H7 (cell line): ENCODE data around the gene HERC3. TPM values are rescaled to one million over a fixed set of nuclear protein-coding genes. Genes with fewer than 3 reads are reported as not detected.

Experiments used
- DNase-seq: peaks from one replicate; pipeline ENCODE4 v3.0.0; 2012
- H3K27me3 ChIP-seq: 2 replicates; pipeline ENCODE4 v1.6.0; 2011; ENCODE audit warnings: mild to moderate bottlenecking, low read length; ENCODE audit not compliant: control insufficient read depth, insufficient read depth
- H3K36me3 ChIP-seq: replicated peaks from 2 replicates; pipeline ENCODE4 v1.5.1; 2011; ENCODE audit warnings: low read length; ENCODE audit not compliant: control insufficient read depth, insufficient read depth
- H3K4me3 ChIP-seq: 2 replicates; pipeline ENCODE4 v1.5.1; 2011; ENCODE audit warnings: low read depth, mild to moderate bottlenecking, control low read depth, low read length, moderate library complexity; ENCODE audit not compliant: insufficient read depth
- total RNA-seq: library from RNA; depleted of rRNA; stranded (reverse); fragments of >200 nt; shearing (Covaris generic); gene quantifications from 2 replicates; pipeline ENCODE4 v1.2.3, GENCODE V29; 2014

The HERC3 gene
- total RNA-seq, 1 experiment from 2014 or later = 2.0 TPM

- no peaks in the 10 kb centered on the region for H3K36me3 ChIP-seq
- H3K27me3 ChIP-seq = no peaks in the 10 kb centered on the region
- H3K4me3 ChIP-seq = no peak overlapping the region
- no peak for DNase-seq
Measured at GRCh38 chr4:88659890-88660208, 67.6 kb downstream of the HERC3 start.

- no peaks in the 10 kb centered on the region for H3K27me3 ChIP-seq
- no peaks in the 10 kb centered on the region for H3K36me3 ChIP-seq
- no peak for DNase-seq
- H3K4me3 ChIP-seq = no peak overlapping the region
Measured at GRCh38 chr4:88660446-88661294, 68.4 kb downstream of the HERC3 start.

GRCh38 chr4:88661739-88662138, 69.5 kb downstream of the HERC3 start:
- Histone ChIP-seq H3K36me3 (no peaks in the 10 kb centered on the region), H3K27me3 (no peaks in the 10 kb centered on the region), H3K4me3 (no peak overlapping the region)
- DNase-seq = no peak

GRCh38 chr4:88672987-88673386, 80.7 kb downstream of the HERC3 start:
- peak; percentile 10 for DNase-seq
- H3K27me3 ChIP-seq = no peaks in the 10 kb centered on the region
- no peak overlapping the region for H3K4me3 ChIP-seq
- no peaks in the 10 kb centered on the region for H3K36me3 ChIP-seq

GRCh38 chr4:88673886-88674285, 81.6 kb downstream of the HERC3 start:
- Histone ChIP-seq H3K27me3 (no peaks in the 10 kb centered on the region), H3K4me3 (no peak overlapping the region), H3K36me3 (no peaks in the 10 kb centered on the region)
- no peak for DNase-seq

GRCh38 chr4:88674565-88674964, 82.3 kb downstream of the HERC3 start:
- no peak for DNase-seq

GRCh38 chr4:88674979-88675378, 82.7 kb downstream of the HERC3 start:
- Histone ChIP-seq H3K27me3 (no peaks in the 10 kb centered on the region), H3K36me3 (no peaks in the 10 kb centered on the region), H3K4me3 (no peak overlapping the region)
- no peak for DNase-seq

More at GRCh38 chr4:88674565-88674964, 82.3 kb downstream of the HERC3 start:
- Histone ChIP-seq H3K36me3 (no peaks in the 10 kb centered on the region), H3K4me3 (no peak overlapping the region), H3K27me3 (no peaks in the 10 kb centered on the region)

- Histone ChIP-seq H3K27me3 (no peaks in the 10 kb centered on the region), H3K4me3 (no peak overlapping the region)
- DNase-seq = no peak
Measured at GRCh38 chr4:88675543-88675942, 83.3 kb downstream of the HERC3 start.

GRCh38 chr4:88681209-88681608, 88.9 kb downstream of the HERC3 start:
- DNase-seq = no peak
- Histone ChIP-seq H3K27me3 (no peaks in the 10 kb centered on the region), H3K36me3 (no peaks in the 10 kb centered on the region), H3K4me3 (no peak overlapping the region)

More at GRCh38 chr4:88675543-88675942, 83.3 kb downstream of the HERC3 start:
- H3K36me3 ChIP-seq = no peaks in the 10 kb centered on the region

- Histone ChIP-seq H3K27me3 (no peaks in the 10 kb centered on the region), H3K36me3 (no peaks in the 10 kb centered on the region), H3K4me3 (no peak overlapping the region)
- no peak for DNase-seq
Measured at GRCh38 chr4:88690355-88690754, 98.1 kb downstream of the HERC3 start.

- Histone ChIP-seq H3K4me3 (no peak overlapping the region), H3K27me3 (no peaks in the 10 kb centered on the region; the same call in 1 of the 2 replicates), H3K36me3 (no peaks in the 10 kb centered on the region)
- DNase-seq = no peak
Measured at GRCh38 chr4:88693792-88694191, 101.5 kb downstream of the HERC3 start.

- no peaks in the 10 kb centered on the region; the same call in 1 of the 2 replicates for H3K27me3 ChIP-seq
- H3K36me3 ChIP-seq = no peaks in the 10 kb centered on the region
- DNase-seq = no peak
- H3K4me3 ChIP-seq = no peak overlapping the region
Measured at GRCh38 chr4:88696630-88697029, 104.3 kb downstream of the HERC3 start.

GRCh38 chr4:88697141-88697540, 104.9 kb downstream of the HERC3 start:
- Histone ChIP-seq H3K27me3 (no peaks in the 10 kb centered on the region; the same call in 1 of the 2 replicates), H3K4me3 (peak overlapping the region; percentile 43; the same call in 1 of the 2 replicates), H3K36me3 (no peaks in the 10 kb centered on the region)
- peak; percentile 28 for DNase-seq

- Histone ChIP-seq H3K4me3 (peak within 1 kb of the TSS; percentile 43; the same call in 1 of the 2 replicates), H3K27me3 (no peaks in the 10 kb centered on the region; the same call in 1 of the 2 replicates), H3K36me3 (no peaks in the 10 kb centered on the region)
- DNase-seq = peak; percentile 58
Measured at GRCh38 chr4:88697588-88698329, 105.5 kb downstream of the HERC3 start, which contains the start of gene NAP1L5. TSS of gene NAP1L5 (minus strand) at chr4:88697829. CDS start at chr4:88697754, 75 bp downstream.

- H3K27me3 ChIP-seq = no peaks in the 10 kb centered on the region; the same call in 1 of the 2 replicates
- DNase-seq = peak; percentile 8
- H3K36me3 ChIP-seq = no peaks in the 10 kb centered on the region
- H3K4me3 ChIP-seq = no peak overlapping the region
Measured at GRCh38 chr4:88698519-88698918, 106.2 kb downstream of the HERC3 start.
